ENCODE measurements around the gene RIPPLY3.
A peak's percentile ranks its signal among the peaks of the same experiment; 100 is the strongest.

Gene RIPPLY3

DNA sequence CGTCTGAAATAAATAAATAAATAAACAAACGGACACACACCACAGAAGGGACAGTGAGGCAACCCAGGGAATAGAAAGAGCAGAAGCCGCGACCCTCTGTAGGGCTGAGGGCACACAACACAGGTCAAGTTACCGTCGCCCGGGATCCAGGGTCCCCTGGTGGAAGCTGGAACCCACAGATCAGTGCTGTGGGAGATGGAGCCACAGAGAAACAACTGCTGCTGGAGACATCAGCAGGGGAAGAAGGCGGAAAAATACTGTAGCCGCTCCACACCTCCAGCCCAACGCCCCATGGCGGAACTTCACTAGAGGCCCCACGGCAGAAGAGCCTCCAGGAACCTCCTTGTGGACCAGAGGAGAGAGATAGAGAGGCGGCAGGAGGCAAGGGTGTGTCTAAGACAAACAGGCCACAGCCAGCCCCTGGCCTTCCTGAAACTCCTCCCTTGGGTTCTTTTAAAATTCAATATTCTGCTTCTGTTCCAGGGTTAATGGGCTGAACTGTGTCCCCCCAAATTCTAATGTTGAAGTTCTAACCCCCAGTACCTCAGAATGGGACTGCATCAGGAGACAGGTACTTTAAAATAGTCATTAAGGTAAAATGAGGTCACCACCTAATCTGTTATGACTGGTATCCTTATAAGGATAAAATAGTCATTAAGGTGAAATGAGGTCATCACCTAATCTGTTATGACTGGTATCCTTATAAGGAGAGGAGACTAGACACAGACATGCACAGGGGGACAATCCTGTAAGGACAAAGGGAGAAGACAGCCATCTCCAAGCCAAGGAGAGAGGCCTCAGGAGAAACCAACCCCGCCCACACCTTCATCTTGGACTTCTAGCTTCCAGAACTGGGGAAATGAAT lies 32.3 kb upstream of the RIPPLY3 start:
- H3K4me3 ChIP-seq (ENCODE audit: low read depth, low read length), result no peak overlapping the region
- DNase-seq (ENCODE audit: low read depth), result no peak
- TF ChIP-seq, protein P1, sequence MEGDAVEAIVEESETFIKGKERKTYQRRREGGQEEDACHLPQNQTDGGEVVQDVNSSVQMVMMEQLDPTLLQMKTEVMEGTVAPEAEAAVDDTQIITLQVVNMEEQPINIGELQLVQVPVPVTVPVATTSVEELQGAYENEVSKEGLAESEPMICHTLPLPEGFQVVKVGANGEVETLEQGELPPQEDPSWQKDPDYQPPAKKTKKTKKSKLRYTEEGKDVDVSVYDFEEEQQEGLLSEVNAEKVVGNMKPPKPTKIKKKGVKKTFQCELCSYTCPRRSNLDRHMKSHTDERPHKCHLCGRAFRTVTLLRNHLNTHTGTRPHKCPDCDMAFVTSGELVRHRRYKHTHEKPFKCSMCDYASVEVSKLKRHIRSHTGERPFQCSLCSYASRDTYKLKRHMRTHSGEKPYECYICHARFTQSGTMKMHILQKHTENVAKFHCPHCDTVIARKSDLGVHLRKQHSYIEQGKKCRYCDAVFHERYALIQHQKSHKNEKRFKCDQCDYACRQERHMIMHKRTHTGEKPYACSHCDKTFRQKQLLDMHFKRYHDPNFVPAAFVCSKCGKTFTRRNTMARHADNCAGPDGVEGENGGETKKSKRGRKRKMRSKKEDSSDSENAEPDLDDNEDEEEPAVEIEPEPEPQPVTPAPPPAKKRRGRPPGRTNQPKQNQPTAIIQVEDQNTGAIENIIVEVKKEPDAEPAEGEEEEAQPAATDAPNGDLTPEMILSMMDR (IDR thresholded peaks at IDR 0.05; ENCODE audit: low read depth, low read length), result no peak
- no peak for TF ChIP-seq MAX (IDR thresholded peaks at IDR 0.05; ENCODE audit: low read depth, low read length)
- no peak for TF ChIP-seq POLR2A (IDR thresholded peaks at IDR 0.05; ENCODE audit: extremely low read depth, insufficient read length)
- no peak for TF ChIP-seq MYC (IDR thresholded peaks at IDR 0.05; ENCODE audit: low read depth, low read length)

DNA sequence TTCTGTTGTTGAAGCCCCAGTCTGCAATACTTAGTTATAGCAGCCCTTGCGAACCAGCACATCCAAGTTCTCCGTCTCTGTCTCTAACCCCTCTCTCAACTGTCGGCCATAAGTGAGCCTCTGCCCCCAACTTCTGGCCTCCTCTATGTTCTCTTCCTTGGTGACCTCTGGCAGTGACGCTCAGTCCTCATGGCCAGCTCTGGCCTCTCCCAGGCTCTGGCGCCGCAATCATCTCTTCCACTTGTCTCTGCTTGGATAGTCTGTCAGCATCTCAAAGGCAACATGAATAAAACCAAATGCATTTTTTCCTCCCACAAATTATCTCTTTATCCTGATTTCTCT lies 31.7 kb upstream of the RIPPLY3 start:
- H3K4me3 ChIP-seq (ENCODE audit: low read depth, low read length), result no peak overlapping the region
- TF ChIP-seq, protein P1 (IDR thresholded peaks at IDR 0.05; ENCODE audit: low read depth, low read length), result no peak
- TF ChIP-seq MAX (IDR thresholded peaks at IDR 0.05; ENCODE audit: low read depth, low read length) (no peak), POLR2A (IDR thresholded peaks at IDR 0.05; ENCODE audit: extremely low read depth, insufficient read length) (no peak), MYC (IDR thresholded peaks at IDR 0.05; ENCODE audit: low read depth, low read length) (no peak)
- DNase-seq (ENCODE audit: low read depth), result no peak

- no peak for DNase-seq (ENCODE audit: low read depth)
- TF ChIP-seq, protein P1 (IDR thresholded peaks at IDR 0.05; ENCODE audit: low read depth, low read length), result no peak
- TF ChIP-seq MYC (IDR thresholded peaks at IDR 0.05; ENCODE audit: low read depth, low read length), result no peak
- no peak for TF ChIP-seq POLR2A (IDR thresholded peaks at IDR 0.05; ENCODE audit: extremely low read depth, insufficient read length)
- no peak for TF ChIP-seq MAX (IDR thresholded peaks at IDR 0.05; ENCODE audit: low read depth, low read length)
Observed at GRCh38 chr21:36976228-36976861, 30.2 kb upstream of the RIPPLY3 start.

DNA sequence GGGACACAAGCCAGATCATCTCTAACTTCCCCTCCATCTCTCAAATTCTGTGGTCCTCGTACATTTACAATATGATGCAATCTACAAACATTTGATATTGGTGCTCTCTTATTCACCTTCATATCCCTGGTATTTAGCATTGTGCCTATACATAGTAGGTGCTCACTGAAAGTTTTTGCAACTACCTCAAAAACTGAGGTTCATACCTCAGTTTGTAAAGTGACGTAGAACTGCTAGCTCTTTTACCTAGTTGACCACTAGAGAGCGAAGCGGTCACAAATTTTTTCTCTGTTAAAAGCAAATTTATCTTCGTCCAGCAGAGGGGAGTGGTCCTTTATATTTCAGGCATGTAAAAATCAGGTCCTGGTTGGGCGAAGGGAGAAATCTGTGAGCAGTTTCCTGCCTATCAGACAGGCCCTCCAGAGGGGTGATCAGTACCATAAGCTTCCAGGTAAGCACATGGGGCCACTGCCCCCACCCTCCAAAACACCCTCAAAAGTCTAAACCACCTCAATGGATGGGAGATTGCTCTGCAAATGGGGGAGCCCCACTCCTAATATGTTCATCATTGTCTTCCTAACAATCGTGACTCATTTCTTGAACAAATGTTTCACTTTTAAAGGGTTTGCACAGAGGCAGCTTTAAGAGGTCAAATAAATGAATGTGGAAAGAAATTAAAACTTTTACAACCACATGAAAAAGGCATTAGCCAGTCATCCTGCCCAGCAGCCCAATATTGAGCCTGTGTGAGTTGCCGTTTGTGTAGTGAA lies 29.4 kb upstream of the RIPPLY3 start:
- H3K4me3 ChIP-seq (ENCODE audit: low read depth, low read length), result no peak overlapping the region
- TF ChIP-seq POLR2A (IDR thresholded peaks at IDR 0.05; ENCODE audit: extremely low read depth, insufficient read length) (no peak), MAX (IDR thresholded peaks at IDR 0.05; ENCODE audit: low read depth, low read length) (no peak), MYC (IDR thresholded peaks at IDR 0.05; ENCODE audit: low read depth, low read length) (no peak)
- TF ChIP-seq, protein P1 (IDR thresholded peaks at IDR 0.05; ENCODE audit: low read depth, low read length), result peak; percentile 46
- peak; percentile 72 for DNase-seq (ENCODE audit: low read depth)

More at GRCh38 chr21:36976228-36976861, 30.2 kb upstream of the RIPPLY3 start:
- H3K4me3 ChIP-seq (ENCODE audit: low read depth, low read length), result no peak overlapping the region

GRCh38 chr21:36980280-36981048 lies 26.0 kb upstream of the RIPPLY3 start:
- no peak overlapping the region for H3K4me3 ChIP-seq (ENCODE audit: low read depth, low read length)
- DNase-seq (ENCODE audit: low read depth), result no peak
- TF ChIP-seq, protein P1 (IDR thresholded peaks at IDR 0.05; ENCODE audit: low read depth, low read length), result no peak
- no peak for TF ChIP-seq MAX (IDR thresholded peaks at IDR 0.05; ENCODE audit: low read depth, low read length)
- TF ChIP-seq MYC (IDR thresholded peaks at IDR 0.05; ENCODE audit: low read depth, low read length), result no peak
- no peak for TF ChIP-seq POLR2A (IDR thresholded peaks at IDR 0.05; ENCODE audit: extremely low read depth, insufficient read length)
